HG02759 (cell line): ENCODE measurements around the gene SLC26A1.

Experiments used
- ATAC-seq: cut with Tn5 transposase; IDR thresholded peaks from one replicate; pipeline ENCODE4 v1.9.1; 2021; ENCODE audit warnings: mild to moderate bottlenecking, moderate library complexity; ENCODE audit not compliant: unreplicated experiment

Gene SLC26A1

DNA sequence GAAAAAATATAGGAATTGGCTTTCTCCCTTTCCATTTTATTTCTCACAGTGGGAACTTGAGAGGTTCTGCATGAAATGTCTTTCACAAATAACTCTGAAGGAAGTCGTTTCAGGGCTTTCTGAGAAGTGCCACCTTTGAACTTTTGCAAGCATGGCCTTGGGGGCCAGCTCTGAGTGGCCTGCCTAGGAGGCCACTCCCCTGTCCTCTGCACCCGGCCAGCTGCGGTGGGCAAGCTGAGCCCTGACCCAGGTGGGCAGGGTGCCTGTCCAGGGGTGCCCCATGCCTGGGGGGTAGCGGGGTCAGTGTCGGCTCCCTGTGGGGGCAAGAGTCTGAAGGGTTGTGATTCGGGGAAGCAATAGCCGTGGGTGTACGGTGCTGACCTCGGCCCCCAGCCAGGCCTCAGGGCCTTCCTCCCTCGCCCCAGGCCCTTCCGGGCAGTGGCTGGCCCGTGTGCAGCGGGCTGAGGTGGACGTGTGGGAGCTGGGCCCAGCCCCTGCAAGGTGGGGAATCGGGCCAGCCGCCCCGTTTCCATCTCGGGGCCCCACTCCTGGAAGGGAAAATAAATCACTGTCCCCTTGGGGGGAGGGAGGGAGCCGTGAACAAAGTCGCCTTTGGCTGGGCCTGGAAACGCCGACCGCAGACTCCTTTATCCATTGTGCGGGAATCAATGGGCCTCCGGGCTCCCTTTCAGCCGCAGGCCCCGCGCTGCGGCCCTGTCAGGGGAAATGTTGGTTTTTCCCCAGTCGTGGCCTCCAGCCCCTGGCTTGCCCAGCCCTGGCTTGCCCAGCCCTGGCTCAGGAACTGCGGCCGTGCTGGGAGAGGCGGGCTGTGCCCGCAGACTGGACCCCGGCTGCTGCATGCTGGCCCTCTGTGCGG, 21.3 kb upstream of the SLC26A1 start:
- no peak for ATAC-seq

DNA sequence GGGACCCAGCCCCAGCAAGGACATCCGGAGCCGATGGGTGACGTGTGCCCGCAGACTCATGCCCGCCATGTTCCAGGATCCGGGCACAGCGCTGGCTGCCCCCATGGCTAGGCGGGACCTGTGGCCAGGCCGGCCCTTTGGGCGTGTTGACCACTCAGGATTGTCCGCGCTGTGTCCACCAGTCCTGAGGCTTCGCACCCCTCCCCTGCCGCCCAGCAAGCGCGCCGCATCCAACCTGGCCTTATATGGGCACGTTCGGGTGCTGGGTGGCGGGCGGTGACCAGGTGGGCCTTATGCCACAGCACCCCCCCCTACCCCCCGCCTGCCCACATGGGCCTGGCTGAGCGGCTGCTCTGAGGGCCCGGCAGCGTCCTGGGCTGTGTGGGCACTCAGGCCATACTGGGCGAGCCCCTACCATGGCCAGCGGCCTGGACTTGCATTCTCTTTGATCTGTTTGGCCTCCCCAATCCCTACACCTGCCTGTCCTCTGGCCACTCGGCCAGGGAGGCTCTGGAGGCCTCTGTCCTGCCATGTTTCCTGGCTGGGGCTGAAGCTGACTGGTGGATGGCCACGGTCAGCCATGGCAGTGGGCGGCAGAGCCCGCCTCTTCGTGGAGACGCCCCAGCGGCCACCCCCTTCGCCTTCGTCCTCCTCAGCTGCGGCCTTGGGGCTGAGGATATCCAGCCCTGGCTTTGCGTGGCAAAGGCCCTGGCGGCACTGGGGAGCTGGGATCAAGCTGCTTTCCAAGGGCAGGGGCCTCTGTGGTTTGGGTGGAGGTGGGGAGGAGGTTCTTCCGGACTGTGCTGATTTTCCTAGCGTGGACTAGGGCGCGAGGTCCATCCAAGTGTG, 20.2 kb upstream of the SLC26A1 start:
- ATAC-seq, result no peak

DNA sequence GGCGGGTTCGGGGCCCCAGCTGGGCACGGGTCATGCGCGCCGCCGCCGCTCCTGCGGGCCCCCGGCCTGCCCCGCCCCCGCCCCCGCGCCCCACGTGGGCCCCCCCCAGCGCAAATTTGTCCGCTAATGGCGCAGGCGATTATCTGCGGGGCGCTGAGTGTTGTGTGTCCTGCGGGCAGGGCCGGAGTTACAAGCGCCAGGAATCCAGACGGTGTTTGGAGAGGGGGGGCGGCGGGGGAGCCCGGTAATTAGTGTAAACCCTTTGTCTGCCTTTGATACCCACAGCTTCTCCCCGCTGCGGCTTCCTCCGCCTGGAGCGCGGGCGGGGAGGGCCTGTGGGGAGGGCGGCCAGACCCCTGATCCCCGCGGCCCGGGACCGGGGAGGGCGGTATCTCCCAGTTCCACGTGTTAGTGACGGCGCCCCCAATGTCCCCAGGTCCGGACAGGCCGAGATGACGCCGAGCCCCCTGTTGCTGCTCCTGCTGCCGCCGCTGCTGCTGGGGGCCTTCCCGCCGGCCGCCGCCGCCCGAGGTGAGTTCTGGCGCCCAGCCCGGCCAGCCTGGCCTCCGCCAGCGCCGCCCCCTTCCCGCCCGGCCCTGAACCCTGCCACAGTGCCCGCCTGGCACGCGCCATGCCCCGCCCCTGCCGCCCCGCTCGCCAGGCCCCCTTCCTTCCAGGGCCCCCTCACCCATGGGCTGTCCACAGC, 19.0 kb upstream of the SLC26A1 start:
- no peak for ATAC-seq

DNA sequence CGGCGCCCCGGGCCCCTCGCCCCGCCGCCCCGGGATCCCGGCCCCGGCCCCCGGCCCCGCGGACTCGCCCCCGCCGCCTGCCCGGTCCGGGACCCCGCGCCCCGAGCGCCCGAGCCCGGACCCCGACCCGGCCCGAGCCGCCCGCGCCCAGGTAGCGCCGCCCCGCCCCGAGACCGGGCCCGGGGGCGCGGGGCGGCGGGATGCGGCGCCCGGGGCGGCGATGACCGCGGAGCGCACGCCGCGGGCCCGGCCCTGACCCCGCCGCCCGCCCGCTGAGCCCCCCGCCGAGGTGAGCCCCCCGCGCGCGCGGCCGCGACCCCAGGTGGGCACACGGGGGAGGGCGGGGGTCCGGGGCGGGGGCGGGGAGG, 18.4 kb upstream of the SLC26A1 start:
- peak; percentile 3 for ATAC-seq

DNA sequence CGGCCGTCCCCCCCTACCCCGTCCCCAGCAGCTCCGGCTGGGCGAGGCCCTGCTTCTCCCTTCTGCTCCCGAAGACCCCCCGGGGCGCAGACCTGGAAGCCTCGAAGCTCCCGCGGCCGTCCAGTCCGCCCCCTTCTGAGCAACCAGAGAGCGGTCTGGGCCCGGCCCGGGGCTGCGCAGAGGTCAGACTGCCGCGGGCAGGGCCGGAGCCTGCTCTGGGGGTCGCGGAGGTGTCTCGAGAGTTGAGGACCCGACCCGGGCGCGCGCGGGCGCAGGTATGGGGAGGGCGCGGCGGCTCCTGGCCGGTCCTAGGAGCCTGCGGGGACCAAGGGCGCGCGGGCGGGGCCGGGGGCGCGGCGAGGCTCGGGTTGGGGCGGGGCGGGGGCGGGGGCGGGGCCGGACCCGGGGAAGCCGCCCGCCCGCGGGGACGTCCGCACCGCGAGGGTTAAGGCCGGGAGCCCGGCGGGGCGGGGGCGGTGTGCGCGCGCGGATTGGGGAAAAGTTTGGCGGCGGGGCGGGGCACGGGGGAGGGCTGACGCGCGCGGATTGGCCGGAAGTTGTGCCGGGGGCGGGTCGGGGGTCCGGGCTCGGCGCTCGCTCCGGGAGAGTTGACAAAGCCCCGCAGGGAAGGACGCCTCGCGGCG, 17.9 kb upstream of the SLC26A1 start, which contains the start of gene FGFRL1:
FGFRL1 (plus strand) TSS at position 605 of the 644 bp plus-strand sequence. CDS start 860 bp downstream, outside the sequence.
- peak; percentile 48 for ATAC-seq

DNA sequence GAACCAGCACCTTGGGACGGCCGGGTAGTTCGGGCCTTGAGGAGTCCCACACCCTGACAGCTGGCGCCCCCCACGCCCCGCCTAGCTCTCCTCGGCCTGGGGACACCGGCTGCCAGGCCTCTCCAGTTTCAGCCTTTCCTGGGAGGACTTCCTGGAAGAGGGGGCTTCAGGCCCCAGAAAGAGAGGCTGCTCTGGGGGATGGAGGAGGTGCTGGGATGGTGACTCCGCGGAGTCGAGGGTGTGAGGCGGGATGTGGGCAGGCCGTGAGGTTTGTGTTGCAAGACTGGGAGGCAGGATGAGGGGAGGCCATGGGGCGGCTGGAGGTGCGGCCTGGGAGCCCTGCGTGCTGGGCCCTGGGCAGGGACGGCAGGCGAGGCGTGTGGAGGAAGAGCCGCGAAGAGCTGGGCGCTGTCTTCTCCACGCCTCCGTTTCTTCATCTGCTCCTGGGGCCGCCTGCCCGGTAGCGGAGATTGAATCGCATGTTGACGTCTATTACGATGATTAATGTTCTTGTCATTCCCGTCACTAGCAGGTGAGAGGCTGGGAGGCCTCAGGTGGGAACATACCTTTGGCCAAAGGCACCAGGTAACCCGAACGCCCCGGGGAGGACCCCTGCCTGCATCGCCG, 17.3 kb upstream of the SLC26A1 start:
- no peak for ATAC-seq

DNA sequence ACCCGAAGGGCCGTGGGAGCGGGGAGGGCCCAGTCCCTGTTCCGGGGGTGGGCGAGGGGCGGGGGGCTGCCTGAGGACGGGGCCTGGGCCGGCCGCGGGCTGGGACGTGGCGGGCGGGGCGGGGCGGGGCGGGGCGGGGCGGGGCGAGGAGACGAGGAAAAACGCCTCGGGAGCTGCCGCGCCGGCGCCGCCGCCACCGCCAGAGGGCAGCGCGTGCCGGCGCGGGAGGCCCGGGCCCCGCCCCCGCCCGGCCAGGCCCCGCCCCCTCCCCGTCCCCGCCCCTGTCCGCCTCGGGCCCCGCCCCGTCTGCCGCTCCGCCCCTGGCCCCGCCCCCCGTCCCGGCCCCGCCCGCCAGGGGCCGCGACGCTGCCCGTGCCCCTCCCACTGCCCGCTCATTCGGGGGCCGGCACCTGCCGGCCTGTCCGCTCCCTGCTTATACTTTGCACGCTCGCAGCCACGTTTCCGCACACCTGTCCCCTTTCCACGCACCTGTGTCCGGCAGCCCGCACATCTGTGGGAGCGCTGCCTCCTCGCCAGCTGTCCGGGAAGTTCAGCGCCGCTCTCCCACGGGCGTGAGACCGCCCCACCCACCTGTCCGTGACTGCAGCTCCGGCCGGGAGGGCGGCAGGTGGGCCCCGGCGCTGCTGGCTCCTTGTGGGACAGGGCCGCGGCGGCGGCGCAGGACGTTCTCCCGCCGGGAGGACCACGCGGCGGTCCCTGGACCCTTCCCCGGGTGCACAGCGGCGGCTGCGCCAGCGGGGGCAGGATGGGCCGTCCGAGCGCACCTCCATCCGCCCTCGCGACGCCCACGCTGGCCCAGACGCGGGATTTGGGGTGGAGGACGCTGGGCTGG, 16.6 kb upstream of the SLC26A1 start:
- ATAC-seq, result peak; percentile 47

DNA sequence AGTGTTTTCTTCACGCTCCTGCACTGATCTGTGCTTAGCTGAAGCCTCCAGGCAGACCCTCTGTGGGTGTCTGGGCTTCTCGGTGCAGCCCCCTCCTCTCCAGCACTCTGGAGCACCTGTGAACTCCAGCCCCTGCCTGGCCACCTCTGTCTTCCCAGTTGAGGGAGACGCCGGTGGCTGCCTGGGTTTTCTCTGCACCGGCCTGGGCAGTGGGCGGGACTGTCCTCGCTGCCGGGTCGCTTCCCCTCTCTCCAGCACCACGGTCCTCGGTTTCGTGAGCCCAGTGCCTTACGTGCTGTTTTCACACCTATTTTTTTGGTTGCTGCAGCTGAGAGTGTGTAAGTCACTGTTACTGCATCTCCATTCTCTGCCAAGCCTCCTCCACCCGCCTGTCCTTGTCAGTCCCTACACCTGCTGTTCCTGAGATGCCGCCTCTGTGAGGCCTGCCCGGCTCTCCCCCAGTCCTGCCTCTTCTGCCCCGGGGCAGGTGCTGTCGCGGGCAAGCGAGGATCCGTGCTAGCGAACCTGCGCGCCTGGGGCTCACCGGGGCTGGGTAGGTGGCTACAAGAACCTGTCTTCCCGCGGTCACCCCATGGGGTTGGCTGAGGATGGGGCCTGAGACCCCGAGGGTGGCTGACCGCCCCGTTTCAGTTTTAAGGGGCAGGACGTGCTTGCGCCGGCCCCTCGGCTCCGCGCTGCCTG, 15.8 kb upstream of the SLC26A1 start:
- ATAC-seq, result no peak

DNA sequence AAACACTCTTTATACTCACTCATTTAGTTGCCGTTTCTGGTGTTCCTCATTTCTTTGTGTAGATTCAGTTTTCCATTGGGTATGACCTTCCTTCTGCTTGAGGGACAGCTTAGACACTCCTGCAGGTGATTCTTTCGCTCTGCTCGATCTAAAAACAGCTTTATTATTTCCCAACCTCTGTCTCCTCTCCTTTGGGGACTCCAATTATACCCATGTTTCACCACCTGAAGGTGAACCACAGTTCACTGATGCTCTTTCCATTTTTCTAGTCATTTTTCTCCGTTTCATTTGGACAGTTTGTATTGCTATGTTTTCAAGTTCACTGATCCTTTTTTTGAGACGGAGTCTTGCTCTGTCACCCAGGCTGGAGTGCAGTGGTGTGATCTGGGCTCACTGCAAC, 13.7 kb upstream of the SLC26A1 start:
- ATAC-seq, result no peak

DNA sequence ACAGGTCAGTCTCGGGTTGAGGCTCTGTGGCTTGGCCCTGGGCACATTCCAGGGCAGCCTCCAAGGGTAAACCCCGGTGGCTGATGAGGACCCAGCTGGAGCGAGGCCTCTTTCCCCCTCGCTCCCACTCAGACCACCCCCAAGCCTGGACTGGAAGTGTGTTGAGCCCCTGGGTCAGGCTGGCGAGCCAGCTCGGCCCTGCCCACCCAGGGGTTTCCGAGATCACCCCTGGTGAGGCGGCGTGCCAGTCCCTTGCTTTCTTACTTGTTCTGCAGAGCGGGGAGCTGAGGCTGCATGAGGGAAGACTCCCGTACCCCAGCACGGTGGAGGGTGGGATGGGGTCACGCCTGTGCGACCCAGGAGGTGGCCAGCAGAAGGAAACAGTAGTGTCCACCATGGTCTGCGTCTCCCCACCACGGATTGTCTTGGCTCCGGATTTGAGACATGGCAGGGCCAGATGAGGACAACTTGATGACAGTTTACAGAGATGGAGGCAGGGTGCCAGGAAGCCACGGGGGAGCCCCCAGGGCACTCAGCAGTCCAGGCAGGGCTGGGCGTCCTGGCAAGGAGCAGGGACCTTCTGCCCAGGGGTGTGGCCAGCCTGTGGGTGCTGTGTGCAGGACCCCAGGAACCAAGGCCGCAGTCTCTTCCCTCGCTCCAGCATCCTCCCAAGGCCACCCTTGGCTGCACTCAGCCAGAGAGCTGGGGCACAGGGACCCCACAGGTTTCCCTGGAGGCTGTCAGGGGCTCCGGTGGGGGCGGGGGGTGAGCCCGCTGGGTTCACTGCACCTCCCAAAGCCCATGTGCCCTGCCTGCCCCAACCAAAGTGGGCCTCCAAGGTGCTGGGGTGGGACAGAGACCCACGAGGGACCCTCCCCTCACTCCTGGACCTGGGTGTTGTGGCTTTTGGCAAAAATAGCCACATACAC, 11.6 kb upstream of the SLC26A1 start:
- ATAC-seq, result no peak

DNA sequence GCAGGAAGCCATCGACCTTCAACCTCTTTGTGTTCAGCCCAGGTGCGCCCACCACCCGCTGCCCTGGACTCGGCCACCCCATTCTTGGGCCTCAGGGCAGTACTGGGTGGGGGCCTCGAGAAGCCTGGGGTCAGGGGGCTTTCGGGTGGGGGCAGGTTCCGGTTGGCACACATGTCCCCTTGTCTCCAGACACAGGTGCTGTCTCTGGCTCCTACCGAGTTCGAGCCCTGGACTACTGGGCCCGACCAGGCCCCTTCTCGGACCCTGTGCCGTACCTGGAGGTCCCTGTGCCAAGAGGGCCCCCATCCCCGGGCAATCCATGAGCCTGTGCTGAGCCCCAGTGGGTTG, 10.8 kb upstream of the SLC26A1 start:
- no peak for ATAC-seq

DNA sequence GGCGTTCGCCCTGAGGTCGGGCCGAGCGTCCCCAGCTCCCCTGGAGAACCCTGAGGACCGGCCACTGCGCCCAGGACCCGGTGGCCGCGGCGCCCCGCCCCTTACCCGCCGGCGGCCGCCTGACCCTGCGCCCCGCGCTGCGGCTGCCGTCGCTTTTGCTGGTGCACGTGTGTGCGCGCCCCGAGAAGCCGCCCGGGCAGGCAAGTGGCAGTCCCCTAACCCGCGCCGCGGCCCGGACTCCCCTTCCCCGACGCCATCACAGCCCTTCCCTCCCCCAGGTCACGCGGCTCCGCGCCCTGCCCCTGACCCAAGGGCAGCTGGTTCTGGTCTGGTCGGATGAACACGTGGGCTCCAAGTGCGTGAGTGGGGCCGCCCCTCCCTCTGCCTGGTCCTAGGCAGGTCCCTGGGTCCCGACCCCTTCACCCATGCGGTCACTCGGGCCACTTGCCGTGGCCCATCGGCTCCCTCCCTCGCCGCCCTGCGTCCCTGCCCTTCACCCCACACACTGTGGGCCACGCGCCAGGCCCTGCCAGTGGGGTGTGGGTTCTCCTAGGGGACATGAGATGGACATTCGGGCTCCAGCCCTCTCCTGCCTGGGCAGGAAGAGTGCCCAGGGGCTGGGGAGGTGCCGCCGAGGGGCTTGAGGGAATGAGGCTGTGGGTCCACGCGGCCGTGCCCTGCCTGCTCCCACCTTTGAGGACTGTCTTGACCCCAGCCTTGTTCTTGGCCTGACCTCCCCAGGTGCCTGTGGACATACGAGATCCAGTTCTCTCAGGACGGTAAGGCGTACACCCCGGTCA, 10.3 kb upstream of the SLC26A1 start:
- no peak for ATAC-seq

DNA sequence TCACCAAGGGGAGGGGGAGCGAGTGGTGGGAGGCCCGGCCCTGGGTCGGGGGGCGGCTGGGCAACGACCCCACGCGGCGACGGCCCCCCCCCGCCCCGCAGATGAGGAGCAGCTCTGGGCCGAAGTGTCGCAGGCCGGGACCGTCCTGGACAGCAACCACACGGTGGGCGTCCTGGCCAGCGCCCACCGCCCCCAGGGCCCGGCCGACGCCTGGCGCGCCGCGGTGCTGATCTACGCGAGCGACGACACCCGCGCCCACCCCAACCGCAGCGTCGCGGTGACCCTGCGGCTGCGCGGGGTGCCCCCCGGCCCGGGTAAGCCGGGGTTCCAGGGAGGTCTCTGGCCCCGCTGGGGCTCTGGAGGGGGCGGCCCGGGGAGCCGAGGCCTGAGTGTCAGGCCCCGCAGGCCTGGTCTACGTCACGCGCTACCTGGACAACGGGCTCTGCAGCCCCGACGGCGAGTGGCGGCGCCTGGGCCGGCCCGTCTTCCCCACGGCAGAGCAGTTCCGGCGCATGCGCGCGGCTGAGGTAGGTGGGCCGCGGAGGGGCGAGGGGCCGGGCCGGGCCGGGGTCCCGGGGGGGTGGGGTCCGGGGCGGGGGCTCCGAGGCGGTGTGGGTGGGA, 9.5 kb upstream of the SLC26A1 start:
- no peak for ATAC-seq

DNA sequence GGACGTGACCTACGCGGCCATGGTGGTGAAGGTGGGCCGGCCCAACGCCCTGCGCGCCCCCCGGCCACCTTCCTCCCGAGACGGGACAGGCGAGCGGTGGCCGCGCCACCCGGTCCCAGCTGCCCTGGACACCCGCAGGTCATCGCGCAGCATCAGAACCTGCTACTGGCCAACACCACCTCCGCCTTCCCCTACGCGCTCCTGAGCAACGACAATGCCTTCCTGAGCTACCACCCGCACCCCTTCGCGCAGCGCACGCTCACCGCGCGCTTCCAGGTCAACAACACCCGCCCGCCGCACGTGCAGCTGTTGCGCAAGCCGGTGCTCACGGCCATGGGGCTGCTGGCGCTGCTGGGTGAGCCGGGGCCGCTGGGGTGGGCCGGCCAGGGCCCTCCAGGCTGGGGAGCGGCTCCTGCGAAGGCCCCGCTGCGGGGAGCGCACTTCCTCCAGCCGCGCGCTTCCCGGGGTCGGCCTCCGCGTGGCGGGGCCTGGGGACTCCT, 9.0 kb upstream of the SLC26A1 start:
- ATAC-seq, result no peak

DNA sequence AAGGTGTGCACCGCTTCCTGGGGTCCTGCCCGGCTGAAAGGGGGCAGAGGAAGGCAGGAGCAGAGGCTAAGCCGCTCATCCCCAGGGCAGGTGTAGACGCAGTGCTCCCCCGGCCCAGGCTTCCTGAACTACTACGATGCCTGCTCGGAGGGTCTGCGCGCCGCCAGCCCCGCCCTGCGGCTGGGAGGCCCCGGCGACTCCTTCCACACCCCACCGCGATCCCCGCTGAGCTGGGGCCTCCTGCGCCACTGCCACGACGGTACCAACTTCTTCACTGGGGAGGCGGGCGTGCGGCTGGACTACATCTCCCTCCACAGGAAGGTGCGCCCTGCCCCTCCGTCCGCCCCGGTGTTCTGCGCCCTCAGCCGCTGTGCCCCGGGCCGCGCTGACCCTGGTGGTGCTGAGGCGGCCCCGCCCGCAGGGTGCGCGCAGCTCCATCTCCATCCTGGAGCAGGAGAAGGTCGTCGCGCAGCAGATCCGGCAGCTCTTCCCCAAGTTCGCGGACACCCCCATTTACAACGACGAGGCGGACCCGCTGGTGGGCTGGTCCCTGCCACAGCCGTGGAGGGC, 8.4 kb upstream of the SLC26A1 start:
- no peak for ATAC-seq

DNA sequence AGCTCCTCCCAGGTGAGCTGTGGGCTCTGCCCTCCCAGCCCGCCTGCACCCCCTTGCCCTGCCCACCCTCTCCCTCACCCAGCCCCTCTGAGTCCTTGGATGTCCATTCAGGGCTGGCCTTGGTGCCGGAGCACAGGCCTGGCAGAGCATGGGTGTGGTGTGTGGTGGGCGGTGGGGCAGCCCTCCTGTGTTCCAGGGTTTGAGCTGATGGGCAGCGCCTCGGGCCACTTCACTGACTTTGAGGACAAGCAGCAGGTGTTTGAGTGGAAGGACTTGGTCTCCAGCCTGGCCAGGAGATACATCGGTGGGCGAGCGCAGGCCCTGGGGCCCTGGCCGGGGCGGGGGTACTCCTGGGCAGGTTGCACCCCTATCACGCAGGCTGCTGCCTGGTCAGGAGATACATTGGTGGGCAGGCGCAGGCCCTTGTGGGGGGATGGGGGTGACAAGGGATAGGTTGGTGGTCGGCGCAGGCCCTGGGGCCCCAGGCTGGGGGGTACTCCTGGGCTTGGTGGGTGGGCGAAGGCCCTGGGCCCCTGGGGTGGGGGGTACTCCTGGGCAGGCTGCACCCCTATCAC, 7.6 kb upstream of the SLC26A1 start:
- no peak for ATAC-seq
